Fibroblast of skin of scalp (primary cell): ENCODE data around the gene GNAI3.

Experiments
- DNase-seq: peaks from one replicate; pipeline ENCODE4 v3.0.0-alpha.2; 2013

Gene GNAI3

GRCh38 chr1:109546311-109547109 is 1.9 kb upstream of the GNAI3 start:
- DNase-seq = peak; percentile 90

- DNase-seq = no peak
Measured at GRCh38 chr1:109547463-109548320, 723 bp upstream of the GNAI3 start.

- DNase-seq = no peak
Measured at GRCh38 chr1:109556563-109556962, 8.1 kb downstream of the GNAI3 start.

GRCh38 chr1:109557520-109557919 is 9.1 kb downstream of the GNAI3 start:
- no peak for DNase-seq

GRCh38 chr1:109559995-109560394 is 11.6 kb downstream of the GNAI3 start:
- DNase-seq = no peak

GRCh38 chr1:109564194-109564878 is 15.9 kb downstream of the GNAI3 start:
- DNase-seq = no peak

- no peak for DNase-seq
Measured at GRCh38 chr1:109565241-109565640, 16.8 kb downstream of the GNAI3 start.

- no peak for DNase-seq
Measured at GRCh38 chr1:109566982-109567381, 18.6 kb downstream of the GNAI3 start.

GRCh38 chr1:109567877-109568672 is 19.7 kb downstream of the GNAI3 start:
- no peak for DNase-seq

- no peak for DNase-seq
Measured at GRCh38 chr1:109569323-109569722, 20.9 kb downstream of the GNAI3 start.

GRCh38 chr1:109570414-109570813 is 22.0 kb downstream of the GNAI3 start:
- no peak for DNase-seq

GRCh38 chr1:109573785-109574184 is 25.4 kb downstream of the GNAI3 start:
- no peak for DNase-seq

GRCh38 chr1:109578947-109579443 is 30.6 kb downstream of the GNAI3 start:
- DNase-seq = no peak

GRCh38 chr1:109579491-109579890 is 31.1 kb downstream of the GNAI3 start:
- DNase-seq = no peak

GRCh38 chr1:109582021-109582420 is 33.6 kb downstream of the GNAI3 start:
- no peak for DNase-seq

- DNase-seq = no peak
Measured at GRCh38 chr1:109584766-109585165, 36.4 kb downstream of the GNAI3 start.

GRCh38 chr1:109586055-109586454 is 37.6 kb downstream of the GNAI3 start:
- DNase-seq = no peak

GRCh38 chr1:109589177-109589576 is 40.8 kb downstream of the GNAI3 start:
- DNase-seq = no peak

- no peak for DNase-seq
Measured at GRCh38 chr1:109589679-109590078, 41.3 kb downstream of the GNAI3 start.

- no peak for DNase-seq
Measured at GRCh38 chr1:109592916-109593315, 44.5 kb downstream of the GNAI3 start.

- peak; percentile 52 for DNase-seq
Measured at GRCh38 chr1:109595531-109595930, 47.1 kb downstream of the GNAI3 start.

GRCh38 chr1:109598156-109598555 is 49.7 kb downstream of the GNAI3 start:
- DNase-seq = peak; percentile 15
